Suppressor macrophage (primary cell): ENCODE measurements around the gene APOBEC4.

Experiments
- DNase-seq, 4 experiments: peaks; one replicate each; pipeline ENCODE4 v3.0.0-alpha.2; 2020 to 2022

APOBEC4 gene

DNA sequence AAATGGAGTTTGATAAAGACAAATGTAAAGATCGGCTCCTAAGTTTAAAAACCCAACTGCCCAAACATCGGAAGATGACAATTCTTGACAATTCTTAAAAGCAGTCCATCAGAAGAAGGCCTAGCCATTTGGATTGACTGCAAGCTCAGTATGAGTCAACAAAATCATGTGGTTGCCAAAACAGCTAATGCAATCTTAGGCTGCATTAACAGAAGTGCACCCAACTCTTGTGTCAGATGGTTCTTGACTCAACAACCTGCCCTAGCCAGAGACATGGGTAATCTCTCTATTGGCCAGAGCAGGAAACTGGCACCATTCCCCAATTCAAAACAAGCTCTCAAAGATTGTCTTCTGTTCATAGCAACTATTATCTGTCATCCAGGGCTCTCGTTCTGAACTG, 53.0 kb downstream of the APOBEC4 start:
- peak; percentile 83 to 95 (median 90) for DNase-seq

DNA sequence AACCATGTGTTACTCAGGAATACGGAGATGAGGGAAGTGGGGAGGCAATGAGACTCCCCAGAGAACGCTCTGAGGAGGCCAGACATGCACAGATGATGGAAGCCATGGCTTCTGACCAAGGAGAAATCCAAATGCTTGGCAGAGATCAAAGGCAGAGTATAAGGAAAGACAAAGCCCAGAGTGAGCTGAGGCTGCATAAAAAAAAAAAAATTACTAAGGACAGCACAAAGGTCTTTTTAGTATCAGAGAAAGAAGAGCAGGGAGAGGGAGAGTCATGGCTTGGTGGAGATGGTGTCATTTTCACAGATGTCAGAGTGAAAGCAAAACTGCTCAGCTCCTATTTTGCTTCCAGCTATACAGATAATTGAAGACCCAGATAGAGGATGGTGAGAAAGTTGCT, 54.7 kb downstream of the APOBEC4 start:
- no peak for DNase-seq

DNA sequence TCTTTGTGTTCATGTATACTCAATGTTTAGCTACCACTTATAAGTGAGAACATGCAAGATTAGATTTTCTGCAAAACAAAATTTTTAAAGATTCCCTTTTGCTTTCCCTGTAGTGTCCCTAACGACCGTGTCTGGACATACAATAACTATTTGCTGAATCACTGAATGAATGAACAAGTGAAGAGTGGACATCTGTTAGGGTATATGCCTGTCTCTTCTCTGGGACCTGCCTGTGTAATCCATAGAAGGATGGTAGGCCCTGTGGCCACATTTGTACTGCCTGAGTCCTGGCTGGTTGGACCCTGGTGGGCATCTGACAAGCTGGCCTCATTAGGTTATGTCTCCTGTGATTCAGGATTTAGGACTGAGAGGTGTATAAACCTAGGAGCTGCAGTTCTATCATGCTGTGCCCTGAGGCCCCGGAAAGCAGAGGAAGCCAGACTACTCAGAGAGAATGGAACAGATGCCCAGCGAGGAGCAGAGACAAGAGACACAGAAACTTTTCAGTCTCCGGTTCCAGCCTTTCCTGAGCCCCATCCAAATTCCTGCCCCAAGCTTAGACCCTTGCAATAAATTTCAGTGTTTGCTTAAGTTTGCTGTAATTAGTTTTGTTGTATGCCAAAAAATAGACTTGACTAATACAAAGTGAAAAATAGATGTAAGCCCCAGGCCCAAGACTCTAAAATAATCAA, 55.3 kb downstream of the APOBEC4 start:
- no peak for DNase-seq

DNA sequence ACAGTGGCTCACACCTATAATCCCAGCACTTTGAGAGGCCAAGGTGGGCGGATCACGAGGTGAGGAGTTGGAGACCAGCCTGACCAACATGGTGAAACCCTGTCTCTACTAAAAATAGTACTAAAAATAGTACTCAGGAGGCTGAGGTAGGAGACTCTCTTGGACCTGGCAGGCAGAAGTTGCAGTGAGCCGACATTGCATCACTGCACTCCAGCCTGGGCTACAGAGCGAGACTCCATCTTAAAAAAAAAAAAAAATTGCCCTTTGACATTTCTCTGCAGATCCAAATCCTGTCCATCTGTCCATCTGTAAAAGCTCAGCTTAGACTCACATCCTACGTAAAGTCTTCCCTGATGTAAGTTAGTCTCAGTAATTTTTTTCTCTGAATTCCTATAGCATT, 56.6 kb downstream of the APOBEC4 start:
- no peak for DNase-seq
